GM21447 (cell line): ENCODE measurements around the gene TET2.

Source experiments
- ATAC-seq: cut with Tn5 transposase; IDR thresholded peaks from one replicate; pipeline ENCODE4 v1.9.1; 2021; ENCODE audit not compliant: unreplicated experiment

TET2 gene

DNA sequence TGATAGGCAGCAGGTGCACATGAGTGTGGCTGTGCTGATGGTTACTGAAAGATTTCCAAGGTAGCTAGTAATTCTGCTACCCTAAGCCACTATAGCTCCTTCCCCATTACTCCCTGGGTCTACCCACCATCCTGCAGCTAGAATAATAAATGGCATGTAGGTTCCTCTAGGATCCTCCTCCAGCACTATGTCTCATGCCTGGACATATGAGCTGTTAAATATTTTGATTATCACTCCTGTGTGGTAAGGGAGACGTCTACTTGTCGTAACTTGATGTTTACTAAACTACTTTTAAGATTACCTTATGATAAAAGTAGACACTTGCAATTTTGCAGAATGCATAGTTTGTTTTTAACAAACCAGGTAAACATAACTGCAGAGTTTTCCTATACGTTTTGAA is 35.5 kb downstream of the TET2 start:
- no peak for ATAC-seq

DNA sequence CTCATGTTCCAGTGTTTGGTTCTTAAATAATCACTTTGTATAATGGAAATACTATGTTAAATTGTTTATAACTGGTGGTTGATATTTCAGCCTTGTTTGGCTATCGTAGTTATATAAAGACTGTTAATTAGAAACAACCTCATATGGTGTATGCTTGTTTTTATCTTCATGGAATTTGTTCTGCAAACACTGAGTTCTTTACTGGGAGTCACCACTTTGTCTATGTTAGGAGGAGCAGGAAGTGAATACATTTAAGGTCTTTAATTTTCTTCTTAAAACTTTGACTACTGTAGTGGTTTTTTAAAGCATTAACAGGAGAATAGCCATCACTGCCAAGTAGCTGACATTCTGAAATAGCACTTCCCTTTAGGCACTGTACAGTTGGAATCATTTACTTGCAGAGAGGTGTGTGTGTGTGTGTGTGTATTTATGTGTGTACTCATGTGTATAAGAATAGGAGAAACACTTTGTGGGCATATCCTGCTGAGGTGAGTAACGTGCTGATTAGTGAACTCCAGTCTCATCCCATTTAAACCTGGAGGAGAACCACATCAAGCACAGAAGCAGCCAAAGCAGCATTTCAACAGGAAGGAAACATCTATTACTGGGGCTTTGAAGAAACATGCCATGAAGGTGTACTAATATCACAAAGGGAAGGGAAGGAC is 37.8 kb downstream of the TET2 start:
- ATAC-seq, result no peak

DNA sequence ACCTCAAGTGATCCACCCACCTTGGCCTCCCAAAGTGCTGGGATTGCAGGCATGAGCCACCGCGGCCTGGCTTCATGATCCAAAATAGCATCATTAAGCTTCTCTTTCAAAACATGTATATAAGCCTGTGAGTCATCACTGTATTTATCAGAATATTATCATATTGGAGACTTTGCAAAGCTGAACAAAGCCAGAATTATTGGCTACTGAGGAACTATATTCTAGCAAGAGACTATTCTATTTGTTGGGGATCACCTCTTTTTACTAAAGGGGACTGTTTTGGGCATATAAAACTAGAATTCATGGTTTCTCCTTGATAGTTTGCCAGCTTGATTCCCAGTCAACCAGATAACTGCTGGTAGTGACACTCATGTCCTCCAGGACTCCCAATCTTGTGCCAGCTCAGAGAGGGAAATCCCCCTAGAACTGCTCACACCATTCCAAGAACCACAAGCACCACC is 40.1 kb downstream of the TET2 start:
- ATAC-seq, result no peak

DNA sequence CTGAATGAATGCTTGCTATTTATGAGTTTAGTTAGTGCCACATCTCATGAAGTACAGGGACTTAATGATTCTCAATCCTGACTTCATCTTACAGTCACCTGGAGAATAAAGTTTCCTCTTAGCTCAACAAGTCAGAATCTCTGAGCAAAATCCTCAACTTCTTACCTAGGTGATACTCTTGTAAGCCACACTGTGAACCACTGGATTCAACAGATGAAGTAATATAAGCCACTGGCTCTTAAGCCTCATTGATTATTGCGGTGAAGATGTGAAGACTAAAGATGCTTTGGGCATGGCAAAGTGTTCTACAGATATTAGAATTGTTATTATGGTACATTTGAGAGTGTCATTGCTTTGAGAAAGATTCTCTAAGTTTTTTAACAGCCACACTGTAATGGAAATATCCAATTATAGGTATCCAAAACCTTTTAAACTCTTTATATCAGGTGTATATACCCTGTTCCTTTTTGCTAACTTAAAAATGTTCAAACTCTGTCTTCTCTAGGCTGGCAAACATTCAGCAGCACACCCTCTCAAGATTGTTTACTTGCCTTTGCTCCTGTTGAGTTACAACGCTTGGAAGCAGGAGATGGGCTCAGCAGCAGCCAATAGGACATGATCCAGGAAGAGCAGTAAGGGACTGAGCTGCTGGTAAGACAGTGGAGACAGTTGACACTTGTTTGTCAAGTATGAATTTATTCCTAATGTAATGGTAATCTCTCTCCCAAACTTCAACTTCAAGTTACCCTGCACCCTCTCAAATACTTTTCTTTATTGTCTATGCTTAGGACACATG is 43.4 kb downstream of the TET2 start:
- ATAC-seq, result no peak

DNA sequence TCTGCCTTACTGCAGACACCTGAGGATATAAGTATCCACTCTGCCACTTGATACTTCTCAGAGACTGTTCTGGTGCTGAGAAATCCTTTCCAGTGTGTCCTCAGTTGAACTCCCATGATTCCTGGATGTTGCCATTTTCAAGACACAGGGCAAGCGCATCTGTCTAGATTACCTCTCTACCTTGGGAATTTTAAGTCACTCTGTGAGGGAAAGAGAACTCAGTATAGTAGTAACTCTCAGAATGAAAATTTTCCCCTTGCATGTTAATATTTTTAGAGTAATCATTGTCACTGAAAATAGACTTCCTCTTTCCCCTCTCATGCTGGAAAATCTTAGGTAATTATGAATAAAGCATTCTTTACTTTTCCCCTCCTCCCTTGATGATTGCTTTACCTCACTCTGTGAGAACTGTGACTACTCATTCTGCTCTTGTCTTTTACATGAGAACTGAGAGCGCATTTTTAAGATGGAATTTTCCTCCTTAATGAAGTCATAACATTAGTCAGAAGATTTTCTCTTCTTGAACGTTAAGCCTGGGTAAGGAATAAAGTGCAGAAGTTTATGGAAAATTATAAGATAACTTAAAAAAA is 45.0 kb downstream of the TET2 start:
- ATAC-seq, result peak; percentile 53

DNA sequence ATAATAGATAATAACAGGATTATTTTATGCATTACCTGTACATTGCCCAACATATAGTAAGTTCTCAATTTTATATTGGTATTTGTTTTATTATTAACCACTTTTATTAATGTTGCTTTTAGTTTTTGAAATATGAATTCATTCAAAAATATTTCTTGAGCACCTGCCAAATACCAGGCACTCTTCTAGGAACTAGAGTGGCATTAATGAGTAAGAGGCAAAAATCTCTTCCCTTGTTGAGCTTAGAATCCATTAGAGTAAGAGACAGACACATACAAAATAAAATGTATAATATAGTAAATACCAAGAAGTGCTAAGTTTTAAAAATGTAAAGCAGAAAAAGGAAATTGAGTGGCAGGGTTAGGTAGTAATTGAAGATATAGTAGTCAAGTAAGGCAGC is 45.8 kb downstream of the TET2 start:
- ATAC-seq, result no peak

DNA sequence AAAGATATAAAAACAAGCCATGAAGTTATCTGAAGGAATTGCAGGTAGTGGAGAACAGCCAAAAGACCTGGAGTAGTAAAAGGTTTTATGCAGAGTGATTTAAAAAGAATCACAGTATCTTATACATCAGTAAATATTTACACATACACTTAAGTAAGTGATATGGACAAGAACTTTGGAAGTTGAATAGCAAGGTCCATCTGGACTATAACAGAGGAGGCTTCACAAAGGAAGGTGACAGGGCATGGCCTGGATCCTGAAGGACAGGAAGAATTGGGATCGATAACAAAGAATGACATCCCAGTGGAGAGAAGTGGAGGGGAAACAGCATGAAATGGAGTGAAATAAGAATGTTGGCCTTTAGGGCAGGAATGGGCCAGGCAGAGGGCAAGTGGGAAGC is 46.2 kb downstream of the TET2 start:
- ATAC-seq, result no peak

DNA sequence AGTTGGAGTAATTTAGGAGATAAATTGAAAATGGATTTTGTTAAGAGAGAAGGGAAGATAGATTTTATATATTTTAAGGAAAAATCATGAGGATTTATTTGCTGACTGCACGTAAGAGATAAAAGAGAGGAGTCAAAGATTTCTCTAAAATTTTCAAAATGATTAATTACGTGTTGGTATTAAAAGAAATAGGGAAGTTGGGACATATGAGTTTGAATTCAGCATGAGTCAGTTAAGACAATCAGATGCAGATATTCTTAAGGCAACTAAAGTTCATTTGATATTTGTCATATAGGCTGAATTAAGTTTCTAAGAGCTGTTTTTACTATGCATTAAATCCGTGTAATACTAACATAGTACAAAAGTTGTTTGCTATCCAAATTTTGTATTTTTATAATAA is 46.9 kb downstream of the TET2 start:
- no peak for ATAC-seq

DNA sequence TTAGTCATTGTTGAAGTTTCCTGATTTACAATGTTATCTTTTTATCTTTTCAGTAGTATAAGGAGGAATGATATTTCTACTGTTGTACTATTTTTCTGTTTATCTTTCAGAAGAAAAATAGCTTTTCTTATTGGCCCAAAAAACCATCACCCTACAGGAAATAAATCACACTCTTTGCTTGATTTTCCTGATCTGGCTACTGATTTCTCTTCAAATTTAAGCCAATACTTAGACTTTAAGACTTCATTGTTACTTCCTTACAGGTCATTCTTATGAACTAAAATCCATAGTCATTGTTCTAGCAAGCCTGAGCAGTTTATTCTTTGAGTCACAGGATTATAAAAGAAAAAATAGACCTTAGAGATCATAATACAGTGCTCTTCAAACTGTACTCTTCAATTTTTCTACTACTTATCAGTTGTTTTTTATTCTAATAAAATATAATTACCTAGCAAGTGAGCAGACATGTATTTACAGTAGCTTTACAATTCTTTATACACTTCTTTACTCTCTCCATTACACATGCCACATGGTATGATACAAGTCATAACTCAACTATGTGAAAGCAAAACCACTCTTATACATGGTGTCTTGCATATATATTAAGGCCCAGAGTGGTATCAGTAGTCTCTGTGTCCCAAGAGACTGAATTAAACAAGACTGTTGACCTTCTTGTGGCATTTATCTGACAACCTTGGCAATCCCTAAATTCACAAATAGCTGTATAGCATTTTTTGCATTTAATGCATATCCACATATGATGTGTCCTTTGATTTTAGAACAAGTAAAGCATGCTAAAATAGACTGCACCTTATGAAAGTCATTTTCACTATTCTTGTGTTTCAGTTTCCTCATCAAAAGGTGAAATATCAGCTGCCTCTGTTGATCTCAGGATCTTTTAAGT is 47.9 kb downstream of the TET2 start:
- peak; percentile 87 for ATAC-seq

DNA sequence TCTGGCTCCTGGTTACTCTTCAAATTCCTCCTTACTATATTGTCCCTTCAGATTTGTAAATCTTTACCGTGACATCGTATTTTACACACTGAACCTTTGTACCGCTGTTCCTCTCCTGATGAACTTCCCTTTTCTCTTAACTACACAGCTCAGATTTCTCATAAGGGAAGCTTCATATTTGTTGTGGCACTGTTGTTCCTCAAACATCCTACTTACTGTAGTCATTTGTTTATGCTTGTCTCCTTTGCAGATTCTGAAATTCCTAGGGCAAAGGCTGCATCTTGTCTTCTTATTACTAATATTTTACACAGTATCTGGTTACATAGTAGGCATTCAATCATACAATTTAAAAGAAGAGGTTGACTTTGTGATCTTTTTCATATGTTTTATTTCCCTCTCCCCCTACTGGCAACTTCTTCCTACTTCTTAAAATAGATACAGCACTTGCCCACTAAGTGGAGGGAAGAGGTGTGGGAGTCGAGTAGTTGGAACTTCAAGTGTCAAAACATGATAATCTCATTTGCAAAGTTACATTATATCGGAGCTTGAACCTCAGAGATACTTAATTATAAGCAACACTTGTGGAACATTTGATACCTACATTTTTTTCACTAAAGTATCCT is 50.0 kb downstream of the TET2 start:
- no peak for ATAC-seq

DNA sequence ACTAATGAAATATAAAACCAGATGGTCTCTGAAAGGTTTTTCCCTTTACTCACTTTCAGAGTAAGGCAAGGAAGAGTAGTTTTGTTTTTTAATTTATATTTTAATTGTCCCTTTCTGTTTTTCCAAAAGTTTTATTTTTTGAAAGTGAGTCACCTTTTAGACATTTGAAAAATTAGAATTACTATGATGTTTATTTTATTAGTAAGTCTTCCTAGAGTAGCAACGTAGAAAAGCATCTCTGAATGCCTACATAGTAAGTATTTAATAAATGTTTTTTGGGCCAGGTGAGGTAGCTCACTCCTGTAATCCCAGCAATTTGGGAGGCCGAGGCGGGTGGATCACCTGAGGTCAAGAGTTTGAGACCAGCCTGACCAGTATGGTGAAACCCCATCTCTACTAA is 51.1 kb downstream of the TET2 start:
- ATAC-seq, result no peak

DNA sequence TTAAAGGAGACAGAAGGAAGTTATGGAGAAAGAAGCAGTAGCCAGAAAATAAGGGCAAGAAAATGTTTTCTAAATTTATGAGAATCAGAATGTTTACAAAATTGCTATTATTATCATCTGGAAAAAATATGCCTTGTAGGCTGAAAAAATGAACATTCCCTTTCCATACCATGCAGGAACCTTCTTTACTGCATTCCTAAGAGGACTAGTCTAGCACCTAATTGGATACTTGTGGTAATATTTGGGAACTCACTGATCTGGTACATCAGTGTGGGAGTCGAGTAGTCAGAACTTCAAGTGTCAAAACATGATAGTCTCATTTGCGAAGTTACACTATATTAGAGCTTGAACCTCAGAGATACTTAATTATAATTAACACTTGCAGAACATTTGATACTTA is 51.9 kb downstream of the TET2 start:
- ATAC-seq, result no peak

DNA sequence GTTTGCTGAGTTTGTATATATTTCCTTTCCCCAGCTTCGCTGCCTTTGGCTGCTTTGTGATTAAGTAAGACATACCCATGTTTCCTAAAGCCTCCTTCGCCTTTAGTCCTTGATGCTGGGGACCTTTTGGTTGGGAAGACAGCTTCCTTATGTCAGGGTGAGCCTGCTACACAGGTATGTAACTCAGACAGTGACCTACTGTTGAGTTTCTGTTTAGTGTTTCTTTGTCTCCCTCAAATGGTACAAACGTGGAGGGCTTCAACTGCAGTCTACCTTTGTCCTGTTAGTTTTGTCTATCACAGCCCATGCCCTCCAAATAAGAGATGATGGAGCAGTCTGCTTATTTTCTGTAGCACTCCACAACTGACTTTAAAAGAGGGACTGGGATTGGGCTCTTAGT is 59.5 kb downstream of the TET2 start:
- ATAC-seq, result no peak

DNA sequence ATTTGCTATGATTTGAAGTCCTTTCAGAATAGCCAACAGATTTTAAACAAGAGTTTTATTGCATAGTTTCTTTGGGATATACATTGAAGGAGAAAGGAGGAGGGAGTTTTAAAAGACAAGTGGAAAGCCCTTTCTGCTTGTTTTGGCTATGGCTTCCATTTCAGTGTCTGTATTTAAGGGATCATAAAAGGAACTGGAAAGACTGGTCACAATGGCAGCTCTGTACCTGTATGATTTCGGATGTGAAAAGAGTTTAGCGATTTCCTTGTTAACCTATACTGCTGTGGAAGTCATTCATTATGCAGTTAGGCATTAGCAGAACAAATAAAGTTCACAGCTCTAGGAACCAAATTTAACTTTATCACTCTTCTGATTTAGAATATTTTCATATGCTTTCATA is 60.7 kb downstream of the TET2 start:
- ATAC-seq, result no peak

DNA sequence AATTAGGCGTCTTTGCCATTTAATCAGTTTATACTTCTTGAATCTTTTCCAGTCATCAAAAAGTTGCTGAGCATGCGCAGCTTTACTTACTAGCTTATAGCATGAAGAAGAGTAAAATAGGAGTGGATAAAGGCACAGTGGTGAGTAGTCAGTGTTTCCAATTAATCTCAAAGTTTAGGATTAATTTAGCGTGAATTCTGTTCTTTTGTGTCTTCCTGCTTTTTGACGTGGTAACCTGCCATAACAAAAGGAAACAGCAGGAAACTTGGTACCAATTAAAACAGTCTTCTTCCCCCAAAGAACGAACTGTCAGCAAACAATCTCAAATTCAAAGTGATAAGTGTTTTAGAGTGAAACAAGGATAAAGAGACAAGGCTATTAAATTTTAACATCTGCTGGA is 61.9 kb downstream of the TET2 start:
- ATAC-seq, result no peak

DNA sequence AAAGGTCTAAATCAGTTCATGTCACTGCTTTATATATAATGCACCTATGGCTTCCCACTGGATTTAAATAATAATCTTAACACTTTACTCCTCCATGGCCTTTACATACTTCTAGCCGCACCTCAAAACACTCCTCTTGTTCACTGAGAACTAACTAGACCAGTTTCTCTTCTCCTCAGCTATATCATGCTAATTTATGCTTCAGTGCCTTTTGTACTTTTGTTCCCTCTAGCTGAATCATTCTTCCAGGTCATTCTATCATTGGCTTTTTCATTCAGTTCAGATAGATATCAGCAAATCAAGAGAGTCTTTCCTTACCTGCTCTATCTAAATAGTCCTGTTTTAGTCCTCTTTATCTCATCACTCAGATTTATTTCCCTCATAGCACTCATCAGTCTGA is 64.2 kb downstream of the TET2 start:
- no peak for ATAC-seq

DNA sequence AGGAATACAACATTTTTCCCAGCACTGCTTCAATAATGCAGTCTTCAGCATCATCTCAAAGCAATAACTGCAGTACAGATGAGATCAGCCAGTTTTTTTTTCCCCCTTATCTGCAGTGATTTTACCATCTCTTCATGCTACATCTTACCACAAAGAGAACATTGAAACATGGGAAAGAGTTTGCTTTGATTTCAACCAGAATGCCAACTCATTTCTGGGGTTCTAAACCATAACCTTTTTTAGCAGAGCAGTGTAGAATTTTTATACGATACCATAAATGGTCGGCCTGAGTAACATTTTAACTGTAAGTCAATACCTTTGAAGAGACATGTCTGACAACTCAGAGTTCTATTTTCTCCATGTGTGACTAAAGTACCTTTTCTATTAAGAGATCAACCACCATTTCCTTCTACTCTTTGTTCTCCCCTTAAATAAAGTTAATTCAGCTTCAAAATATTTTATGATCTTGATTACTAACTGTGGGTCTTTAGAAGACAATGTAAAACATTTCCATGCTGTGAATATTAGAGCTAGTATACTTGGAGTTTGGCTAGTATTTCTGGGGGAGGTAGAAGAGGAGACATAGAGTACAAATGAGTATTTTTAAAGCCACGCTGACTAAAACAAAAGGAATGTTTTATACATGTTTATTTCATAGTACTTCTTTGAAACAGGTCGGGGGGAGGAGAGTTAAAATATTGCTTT is 69.1 kb downstream of the TET2 start:
- peak; percentile 64 for ATAC-seq

DNA sequence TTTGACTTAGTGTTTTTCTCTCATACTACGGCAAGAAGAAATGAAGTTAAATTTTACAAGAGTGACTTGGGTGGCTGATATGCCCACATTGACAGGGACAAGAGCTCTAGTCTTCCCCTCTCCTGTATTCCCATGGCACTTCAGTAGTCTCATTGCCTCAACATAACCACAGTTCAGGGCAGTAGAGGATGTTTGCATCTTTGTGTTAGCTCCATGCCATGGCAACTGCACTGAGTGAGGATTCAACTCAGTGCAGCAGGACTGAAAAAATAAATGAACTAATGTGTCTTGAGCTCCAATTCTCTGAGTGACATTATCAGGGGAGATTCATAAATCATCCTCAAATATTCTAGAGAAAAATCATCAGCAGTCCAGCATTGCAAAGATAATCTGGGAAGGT is 78.8 kb downstream of the TET2 start:
- ATAC-seq, result no peak

DNA sequence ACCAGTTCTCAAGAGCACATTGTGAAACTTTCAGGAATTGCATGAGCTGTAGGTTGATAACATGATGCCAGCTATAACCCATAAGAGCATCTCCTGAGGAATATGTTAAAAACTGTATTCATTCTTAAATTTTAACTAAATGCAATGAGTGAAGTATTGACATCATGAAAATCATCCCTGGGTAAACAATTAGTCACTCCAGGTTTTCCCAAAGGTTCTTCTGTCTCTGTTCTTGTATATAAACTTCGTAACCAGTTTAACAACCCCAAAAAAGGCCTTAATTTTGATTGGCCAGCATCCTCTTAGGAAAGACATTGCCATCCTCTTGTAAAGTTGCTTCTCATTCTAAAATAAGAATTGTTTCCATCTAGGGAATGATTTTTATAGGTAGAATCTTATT is 80.4 kb downstream of the TET2 start:
- no peak for ATAC-seq

DNA sequence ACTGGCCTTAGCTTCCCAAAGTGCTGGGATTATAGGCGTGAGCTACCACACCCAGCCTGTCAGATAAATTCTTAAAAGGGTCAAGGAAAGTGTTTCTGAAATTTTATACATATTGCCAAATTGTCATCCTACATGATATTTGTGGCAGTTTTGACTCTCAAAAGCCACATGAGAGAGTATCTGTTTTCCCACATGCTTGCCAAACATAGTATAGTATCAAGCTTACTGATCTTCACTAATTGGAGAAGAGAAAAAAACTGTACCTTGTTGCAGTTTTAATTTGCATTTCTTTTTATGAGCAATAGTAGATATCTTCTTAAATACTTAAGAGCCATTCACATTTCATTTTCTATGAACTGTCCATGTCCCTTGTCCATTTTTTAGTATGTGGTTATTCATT is 83.6 kb downstream of the TET2 start:
- no peak for ATAC-seq
